Activated naive CD8-positive, alpha-beta T cell treated with anti-CD3 and anti-CD28 coated beads for 36 hours (primary cell): Measurements from ENCODE around the gene LBX2. TPM values are rescaled to one million over a fixed set of nuclear protein-coding genes. Genes with fewer than 3 reads are reported as not detected.
"Not testable (repeated sequence)": the region's sequence is repeated elsewhere in the genome, so short reads cannot be mapped to it uniquely, and the experiment has no call there.

ENCODE experiments used
- DNase-seq: peaks from one replicate; pipeline ENCODE4 v3.0.0; 2021
- H3K27ac Mint-ChIP-seq: one replicate; pipeline ENCODE4 v1.8.0; 2022; ENCODE audit warnings: mild to moderate bottlenecking, moderate library complexity, mixed read lengths
- H3K27me3 Mint-ChIP-seq: one replicate; pipeline ENCODE4 v1.8.0; 2022; ENCODE audit warnings: mild to moderate bottlenecking, mixed read lengths
- H3K36me3 Mint-ChIP-seq: one replicate; pipeline ENCODE4 v1.8.0; 2021; ENCODE audit warnings: mild to moderate bottlenecking, mixed read lengths
- H3K4me1 Mint-ChIP-seq: one replicate; pipeline ENCODE4 v1.8.0; 2021; ENCODE audit warnings: mixed read lengths
- H3K4me3 Mint-ChIP-seq: one replicate; pipeline ENCODE4 v1.8.0; 2022; ENCODE audit warnings: mild to moderate bottlenecking, moderate library complexity, mixed read lengths
- H3K9me3 Mint-ChIP-seq: one replicate; pipeline ENCODE4 v1.8.0; 2022; ENCODE audit warnings: mixed read lengths
- total RNA-seq, 2 experiments: library from RNA; stranded (reverse); gene quantifications; one replicate each; pipeline ENCODE4 v1.2.3, GENCODE V29; 2021

The LBX2 gene
- total RNA-seq, 2 experiments from 2014 or later, result 0.18 TPM; not detected in 1

GRCh38 chr2:74483675-74484164 is 15.7 kb downstream of the LBX2 start:
- Mint-ChIP-seq H3K27ac (peak overlapping the region; percentile 100), H3K36me3 (peaks cover 25% of the 10 kb centered on the region), H3K4me3 (peak overlapping the region; percentile 99), H3K4me1 (peaks cover 27% of the 10 kb centered on the region)
- not testable (repeated sequence) for H3K9me3 Mint-ChIP-seq, H3K27me3 Mint-ChIP-seq, DNase-seq

GRCh38 chr2:74482801-74483674 is 16.4 kb downstream of the LBX2 start, which contains the start of the genes CCDC142 and TTC31:
TSS of gene CCDC142 (minus strand) at chr2:74482998. CDS start at chr2:74482837, 161 bp downstream.
TSS of gene TTC31 (plus strand) at chr2:74483081. CDS start at chr2:74483096, 15 bp downstream.
- Mint-ChIP-seq H3K36me3 (peaks cover 25% of the 10 kb centered on the region), H3K4me1 (peaks cover 27% of the 10 kb centered on the region), H3K27ac (peak within 1 kb of the TSS; percentile 100), H3K27me3 (no peaks in the 10 kb centered on the region), H3K4me3 (peak within 1 kb of the TSS; percentile 99), H3K9me3 (no peaks in the 10 kb centered on the region)
- peak; percentile 91 for DNase-seq

- DNase-seq, result peak; percentile 72
- Mint-ChIP-seq H3K36me3 (peaks cover 25% of the 10 kb centered on the region), H3K27me3 (no peaks in the 10 kb centered on the region), H3K4me3 (peak overlapping the region; percentile 99), H3K9me3 (no peaks in the 10 kb centered on the region), H3K27ac (peak overlapping the region; percentile 100), H3K4me1 (peaks cover 27% of the 10 kb centered on the region)
Measured at GRCh38 chr2:74481961-74482800, 17.2 kb downstream of the LBX2 start.

- no peak for DNase-seq
- Mint-ChIP-seq H3K4me3 (peak overlapping the region; percentile 99), H3K4me1 (peaks cover 27% of the 10 kb centered on the region), H3K27ac (no peak overlapping the region), H3K36me3 (peaks cover 27% of the 10 kb centered on the region), H3K27me3 (no peaks in the 10 kb centered on the region), H3K9me3 (no peaks in the 10 kb centered on the region)
Measured at GRCh38 chr2:74481431-74481830, 18.0 kb downstream of the LBX2 start.

GRCh38 chr2:74474899-74475298 is 24.5 kb downstream of the LBX2 start:
- Mint-ChIP-seq H3K27ac (no peak overlapping the region), H3K4me3 (no peak overlapping the region), H3K4me1 (peaks cover 7% of the 10 kb centered on the region), H3K9me3 (no peaks in the 10 kb centered on the region), H3K36me3 (peaks cover 30% of the 10 kb centered on the region), H3K27me3 (no peaks in the 10 kb centered on the region)
- DNase-seq, result no peak

GRCh38 chr2:74474481-74474880 is 24.9 kb downstream of the LBX2 start:
- H3K36me3 Mint-ChIP-seq, result peaks cover 32% of the 10 kb centered on the region
- no peak overlapping the region for H3K27ac Mint-ChIP-seq
- H3K9me3 Mint-ChIP-seq, result no peaks in the 10 kb centered on the region
- no peak overlapping the region for H3K4me3 Mint-ChIP-seq
- H3K4me1 Mint-ChIP-seq, result peaks cover 6% of the 10 kb centered on the region
- H3K27me3 Mint-ChIP-seq, result no peaks in the 10 kb centered on the region
- DNase-seq, result no peak

- DNase-seq, result no peak
- Mint-ChIP-seq H3K27me3 (no peaks in the 10 kb centered on the region), H3K4me1 (peaks cover 6% of the 10 kb centered on the region), H3K27ac (peak overlapping the region; percentile 97), H3K36me3 (peaks cover 29% of the 10 kb centered on the region), H3K9me3 (no peaks in the 10 kb centered on the region), H3K4me3 (peak overlapping the region; percentile 98)
Measured at GRCh38 chr2:74472945-74473258, 26.5 kb downstream of the LBX2 start.

GRCh38 chr2:74472086-74472944 is 27.1 kb downstream of the LBX2 start, which contains the start of gene MRPL53:
TSS of gene MRPL53 (minus strand) at chr2:74472680. CDS start at chr2:74472660, 20 bp downstream.
- Mint-ChIP-seq H3K4me1 (peaks cover 6% of the 10 kb centered on the region), H3K27ac (peak within 1 kb of the TSS; percentile 97), H3K9me3 (no peaks in the 10 kb centered on the region), H3K4me3 (peak within 1 kb of the TSS; percentile 98), H3K36me3 (peaks cover 29% of the 10 kb centered on the region), H3K27me3 (no peaks in the 10 kb centered on the region)
- DNase-seq, result peak; percentile 95

- Mint-ChIP-seq H3K4me1 (peaks cover 9% of the 10 kb centered on the region), H3K27ac (peak overlapping the region; percentile 97), H3K27me3 (no peaks in the 10 kb centered on the region), H3K36me3 (peaks cover 26% of the 10 kb centered on the region), H3K4me3 (peak overlapping the region; percentile 98), H3K9me3 (no peaks in the 10 kb centered on the region)
- DNase-seq, result no peak
Measured at GRCh38 chr2:74471332-74472065, 27.9 kb downstream of the LBX2 start.

- H3K4me1 Mint-ChIP-seq, H3K27me3 Mint-ChIP-seq, H3K9me3 Mint-ChIP-seq, DNase-seq: not testable (repeated sequence)
- Mint-ChIP-seq H3K4me3 (peak overlapping the region; percentile 44), H3K36me3 (peaks cover 26% of the 10 kb centered on the region), H3K27ac (peak overlapping the region; percentile 55)
Measured at GRCh38 chr2:74470742-74471141, 28.7 kb downstream of the LBX2 start.

GRCh38 chr2:74464406-74464805 is 35.0 kb downstream of the LBX2 start:
- peaks cover 4% of the 10 kb centered on the region for H3K36me3 Mint-ChIP-seq
- H3K4me3 Mint-ChIP-seq, result peak overlapping the region; percentile 98
- no peaks in the 10 kb centered on the region for H3K27me3 Mint-ChIP-seq
- no peak for DNase-seq
- H3K27ac Mint-ChIP-seq, result peak overlapping the region; percentile 84
- H3K9me3 Mint-ChIP-seq, result no peaks in the 10 kb centered on the region
- peaks cover 19% of the 10 kb centered on the region for H3K4me1 Mint-ChIP-seq

- no peak overlapping the region for H3K27ac Mint-ChIP-seq
- H3K36me3 Mint-ChIP-seq, result peaks cover 4% of the 10 kb centered on the region
- H3K9me3 Mint-ChIP-seq, result no peaks in the 10 kb centered on the region
- DNase-seq, result no peak
- H3K4me1 Mint-ChIP-seq, result peaks cover 30% of the 10 kb centered on the region
- H3K4me3 Mint-ChIP-seq, result no peak overlapping the region
- peaks cover 5% of the 10 kb centered on the region for H3K27me3 Mint-ChIP-seq
Measured at GRCh38 chr2:74462786-74463105, 36.7 kb downstream of the LBX2 start.

- DNase-seq, result no peak
- Mint-ChIP-seq H3K4me1 (peaks cover 30% of the 10 kb centered on the region), H3K4me3 (no peak overlapping the region), H3K9me3 (no peaks in the 10 kb centered on the region), H3K36me3 (peaks cover 6% of the 10 kb centered on the region), H3K27me3 (peaks cover 5% of the 10 kb centered on the region), H3K27ac (no peak overlapping the region)
Measured at GRCh38 chr2:74462054-74462785, 37.2 kb downstream of the LBX2 start.
